ENCODE measurements around the gene CTRL. TPM values are rescaled to one million over a fixed set of nuclear protein-coding genes. Genes with fewer than 3 reads are reported as not detected.

The CTRL gene
- total and polyA plus RNA-seq, 12 donors: 0.09 to 4.6 (median 1.2) TPM; not detected in 1

DNA sequence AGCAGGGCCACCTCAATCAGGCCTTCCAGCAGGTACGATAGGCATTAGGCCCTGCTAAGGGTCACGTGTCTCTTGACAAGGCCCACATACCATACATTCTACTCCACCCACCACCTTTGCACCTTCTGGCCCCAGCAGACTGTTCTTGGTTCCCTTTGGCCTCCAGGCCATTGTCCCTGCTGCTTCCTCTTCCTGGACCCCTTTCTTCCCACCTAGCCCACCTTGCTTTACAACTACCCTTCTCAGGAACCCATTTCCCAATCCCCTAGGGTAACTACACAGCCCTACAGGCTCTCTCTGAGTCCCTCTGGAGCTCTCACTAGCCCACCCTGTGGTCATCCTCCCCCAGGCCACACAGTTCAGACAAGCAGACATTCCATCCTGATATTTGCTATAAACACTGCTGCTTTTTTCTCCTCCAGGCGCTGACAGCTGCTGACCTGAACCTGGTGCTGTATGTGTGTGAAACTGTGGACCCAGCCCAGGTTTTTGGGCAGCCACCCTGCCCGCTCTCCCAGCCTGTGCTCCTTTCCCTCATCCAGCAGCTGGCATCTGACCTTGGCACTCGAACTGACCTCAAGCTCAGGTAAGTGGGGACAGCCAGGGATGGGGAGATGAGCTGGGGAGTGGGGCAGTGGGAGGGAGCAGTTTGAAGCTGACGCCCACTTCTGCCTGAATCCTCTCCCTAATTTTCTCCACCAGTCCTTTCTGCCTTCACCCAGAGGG is 48.4 kb downstream of the CTRL start:
- Histone ChIP-seq H3K4me3 (no peak overlapping the region), H3K9me3 (replicated peaks in 1 of 3) (no peaks in the 10 kb centered on the region), H3K4me1 (replicated peaks in 1 of 2) (peaks cover 11 to 32% of the 10 kb centered on the region in 2 donors), H3K27ac (peak overlapping the region in 2 of 5 donors; percentile 52 to 98), H3K27me3 (no peaks in the 10 kb centered on the region), H3K36me3 (replicated peaks in 1 of 2) (peaks cover 0 to 65% of the 10 kb centered on the region in 2 donors)
- intact Hi-C loops (cut with DNase I): loop anchor here (5.0 kb wide), 1 partner anchor 44 kb away; no protein-coding TSS in a partner anchor
- 70 to 79% (median 74%) methylated on average over 6 of the region's 6 CpGs for WGBS, 4 donors
- DNase-seq: no peak
- TF ChIP-seq, protein P1, sequence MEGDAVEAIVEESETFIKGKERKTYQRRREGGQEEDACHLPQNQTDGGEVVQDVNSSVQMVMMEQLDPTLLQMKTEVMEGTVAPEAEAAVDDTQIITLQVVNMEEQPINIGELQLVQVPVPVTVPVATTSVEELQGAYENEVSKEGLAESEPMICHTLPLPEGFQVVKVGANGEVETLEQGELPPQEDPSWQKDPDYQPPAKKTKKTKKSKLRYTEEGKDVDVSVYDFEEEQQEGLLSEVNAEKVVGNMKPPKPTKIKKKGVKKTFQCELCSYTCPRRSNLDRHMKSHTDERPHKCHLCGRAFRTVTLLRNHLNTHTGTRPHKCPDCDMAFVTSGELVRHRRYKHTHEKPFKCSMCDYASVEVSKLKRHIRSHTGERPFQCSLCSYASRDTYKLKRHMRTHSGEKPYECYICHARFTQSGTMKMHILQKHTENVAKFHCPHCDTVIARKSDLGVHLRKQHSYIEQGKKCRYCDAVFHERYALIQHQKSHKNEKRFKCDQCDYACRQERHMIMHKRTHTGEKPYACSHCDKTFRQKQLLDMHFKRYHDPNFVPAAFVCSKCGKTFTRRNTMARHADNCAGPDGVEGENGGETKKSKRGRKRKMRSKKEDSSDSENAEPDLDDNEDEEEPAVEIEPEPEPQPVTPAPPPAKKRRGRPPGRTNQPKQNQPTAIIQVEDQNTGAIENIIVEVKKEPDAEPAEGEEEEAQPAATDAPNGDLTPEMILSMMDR (IDR thresholded peaks at IDR 0.05): no peak
- no peak for TF ChIP-seq POLR2A (IDR thresholded peaks at IDR 0.05)

DNA sequence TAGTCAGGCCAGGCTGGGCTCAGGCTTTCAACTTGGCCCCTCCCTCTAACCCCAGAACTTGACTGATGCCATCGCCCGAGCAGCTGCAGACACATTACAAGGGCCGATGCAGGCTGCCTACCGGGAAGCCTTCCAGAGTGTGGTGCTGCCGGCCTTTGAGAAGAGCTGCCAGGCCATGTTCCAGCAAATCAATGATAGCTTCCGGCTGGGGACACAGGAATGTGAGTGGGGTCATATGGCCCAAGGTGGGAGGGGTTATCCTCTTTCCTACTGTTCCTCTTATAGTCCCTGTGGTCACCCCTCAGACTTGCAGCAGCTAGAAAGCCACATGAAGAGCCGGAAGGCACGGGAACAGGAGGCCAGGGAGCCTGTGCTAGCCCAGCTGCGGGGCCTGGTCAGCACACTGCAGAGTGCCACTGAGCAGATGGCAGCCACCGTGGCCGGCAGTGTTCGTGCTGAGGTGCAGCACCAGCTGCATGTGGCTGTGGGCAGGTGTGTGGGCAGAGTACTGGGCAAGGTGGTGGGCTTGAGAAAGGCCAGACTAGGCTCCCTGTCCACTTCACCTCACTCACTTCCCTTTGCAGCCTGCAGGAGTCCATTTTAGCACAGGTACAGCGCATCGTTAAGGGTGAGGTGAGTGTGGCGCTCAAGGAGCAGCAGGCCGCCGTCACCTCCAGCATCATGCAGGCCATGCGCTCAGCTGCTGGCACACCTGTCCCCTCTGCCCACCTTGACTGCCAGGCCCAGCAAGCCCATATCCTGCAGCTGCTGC is 49.1 kb downstream of the CTRL start:
- no peaks in the 10 kb centered on the region for H3K27me3 ChIP-seq
- H3K36me3 ChIP-seq (replicated peaks in 1 of 2): peaks cover 0 to 72% of the 10 kb centered on the region in 2 donors
- peaks cover 11 to 32% of the 10 kb centered on the region in 2 donors for H3K4me1 ChIP-seq (replicated peaks in 1 of 2)
- DNase-seq: peak; percentile 47 to 84 (median 68)
- H3K9me3 ChIP-seq (replicated peaks in 1 of 3): no peaks in the 10 kb centered on the region
- peak in 1 of 2 donors; percentile 14 for TF ChIP-seq POLR2A (IDR thresholded peaks at IDR 0.05)
- TF ChIP-seq, protein P1 (IDR thresholded peaks at IDR 0.05): peak in 2 of 6 experiments; percentile 2 to 13
- 54 to 73% (median 68%) methylated on average over 10 to 18 of the region's 18 CpGs for WGBS, 4 donors
- peak overlapping the region in 4 of 5 donors; percentile 58 to 98 (median 86) for H3K27ac ChIP-seq
- intact Hi-C loops (cut with DNase I): loop anchor here (5.0 kb wide), 1 partner anchor 45 kb away; no protein-coding TSS in a partner anchor
- no peak overlapping the region for H3K4me3 ChIP-seq

DNA sequence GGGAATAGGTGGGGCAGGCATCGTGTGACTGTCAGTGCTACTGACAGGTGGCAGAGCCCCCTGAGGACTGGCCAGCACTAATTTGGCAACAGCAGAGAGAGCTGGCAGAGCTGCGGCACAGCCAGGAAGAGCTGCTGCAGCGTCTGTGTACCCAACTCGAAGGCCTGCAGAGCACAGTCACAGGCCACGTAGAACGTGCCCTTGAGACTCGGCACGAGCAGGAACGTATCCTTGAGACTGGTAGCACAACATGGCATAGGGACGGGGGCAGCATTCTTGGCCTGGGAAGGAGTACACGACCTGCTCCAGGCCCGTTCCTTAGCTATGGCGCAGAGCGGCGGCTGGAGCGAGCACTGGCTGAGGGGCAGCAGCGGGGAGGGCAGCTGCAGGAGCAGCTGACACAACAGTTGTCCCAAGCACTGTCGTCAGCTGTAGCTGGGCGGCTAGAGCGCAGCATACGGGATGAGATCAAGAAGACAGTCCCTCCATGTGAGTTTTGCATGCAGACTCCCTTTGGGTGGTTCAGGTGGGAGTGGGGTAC is 50.0 kb downstream of the CTRL start:
- Histone ChIP-seq H3K36me3 (replicated peaks in 1 of 2) (peaks cover 0 to 81% of the 10 kb centered on the region in 2 donors), H3K27me3 (no peaks in the 10 kb centered on the region), H3K9me3 (replicated peaks in 1 of 3) (no peaks in the 10 kb centered on the region), H3K4me3 (no peak overlapping the region), H3K4me1 (replicated peaks in 1 of 2) (peaks cover 11 to 32% of the 10 kb centered on the region in 2 donors), H3K27ac (peak overlapping the region; percentile 58 to 98 (median 86))
- peak; percentile 75 to 93 (median 88) for DNase-seq
- TF ChIP-seq, protein P1 (IDR thresholded peaks at IDR 0.05): no peak
- TF ChIP-seq POLR2A (IDR thresholded peaks at IDR 0.05): peak in 1 of 2 donors; percentile 67
- intact Hi-C loops (cut with DNase I): loop anchor here (5.0 kb wide), 1 partner anchor 46 kb away; no protein-coding TSS in a partner anchor
- 50 to 91% (median 55%) methylated on average over 16 to 21 of the region's 21 CpGs for WGBS, 4 donors

DNA sequence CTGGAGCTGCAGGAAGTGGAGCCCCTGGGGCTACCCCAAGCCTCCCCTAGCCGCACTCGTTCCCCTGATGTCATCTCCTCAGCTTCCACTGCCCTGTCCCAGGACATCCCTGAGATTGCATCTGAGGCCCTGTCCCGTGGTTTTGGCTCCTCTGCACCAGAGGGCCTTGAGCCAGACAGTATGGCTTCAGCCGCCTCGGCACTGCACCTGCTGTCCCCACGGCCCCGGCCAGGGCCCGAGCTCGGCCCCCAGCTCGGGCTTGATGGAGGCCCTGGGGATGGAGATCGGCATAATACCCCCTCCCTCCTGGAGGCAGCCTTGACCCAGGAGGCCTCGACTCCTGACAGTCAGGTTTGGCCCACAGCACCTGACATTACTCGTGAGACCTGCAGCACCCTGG is 51.1 kb downstream of the CTRL start:
- DNase-seq: no peak
- H3K27ac ChIP-seq: peak overlapping the region in 3 of 5 donors; percentile 19 to 98 (median 87)
- H3K27me3 ChIP-seq: no peaks in the 10 kb centered on the region
- intact Hi-C loops (cut with DNase I): loop anchor here (5.0 kb wide), 1 partner anchor 47 kb away; no protein-coding TSS in a partner anchor
- TF ChIP-seq, protein P1 (IDR thresholded peaks at IDR 0.05): no peak
- no peak for TF ChIP-seq POLR2A (IDR thresholded peaks at IDR 0.05)
- H3K36me3 ChIP-seq (replicated peaks in 1 of 2): peaks cover 0 to 86% of the 10 kb centered on the region in 2 donors
- 64 to 84% (median 75%) methylated on average over 6 to 13 of the region's 13 CpGs for WGBS, 4 donors
- H3K9me3 ChIP-seq (replicated peaks in 1 of 3): no peaks in the 10 kb centered on the region
- H3K4me1 ChIP-seq (replicated peaks in 1 of 2): peaks cover 11 to 32% of the 10 kb centered on the region in 2 donors
- no peak overlapping the region for H3K4me3 ChIP-seq

All from adrenal gland (tissue), 12 donors.